Gastrocnemius medialis (tissue), 4 donors: ENCODE measurements around the gene SLC41A3. TPM values are rescaled to one million over a fixed set of nuclear protein-coding genes. Genes with fewer than 3 reads are reported as not detected.

ENCODE experiments used
- ATAC-seq, 2 donors: fragments of 150-250 bp; one replicate each; pipeline ENCODE4 v1.9.1; 2016
- DNase-seq, 2 donors: peaks; one replicate each; pipeline ENCODE4 v3.0.0-alpha.2; 2019
- H3K27ac ChIP-seq, 4 donors: fragments of 200-600 bp; sonication (generic); 1 replicate in 1 of 4; 2 replicates in 3 of 4; pipeline ENCODE4 v1.5.1; 2016 to 2018; ENCODE audit warnings: mild to moderate bottlenecking in 2 of 4, moderate library complexity in 1 of 4
- H3K27me3 ChIP-seq, 3 donors: fragments of 200-600 bp; sonication (generic) in 2 of 3; 1 replicate in 1 of 3; 2 replicates in 2 of 3; pipeline versions ENCODE4 v1.5.1 to v1.6.0; 2016 to 2019; ENCODE audit warnings: mild to moderate bottlenecking in 1 of 3, moderate library complexity in 1 of 3
- H3K36me3 ChIP-seq, 2 donors: fragments of 200-600 bp; sonication (generic) in 1 of 2; one replicate each; pipeline ENCODE4 v1.5.1; 2017 to 2018
- H3K4me1 ChIP-seq, 2 donors: fragments of 200-600 bp; sonication (generic) in 1 of 2; one replicate each; pipeline ENCODE4 v1.5.1; 2016 to 2017; ENCODE audit warnings: mild to moderate bottlenecking in 2 of 2
- H3K4me3 ChIP-seq, 4 donors: fragments of 200-600 bp; sonication (generic) in 3 of 4; 1 replicate in 1 of 4; 2 replicates in 3 of 4; pipeline ENCODE4 v1.5.1; 2016 to 2019; ENCODE audit warnings: mild to moderate bottlenecking in 2 of 4
- H3K9me3 ChIP-seq, 3 donors: fragments of 200-600 bp; sonication (generic) in 2 of 3; 1 replicate in 1 of 3; 2 replicates in 2 of 3; pipeline ENCODE4 v1.5.1; 2016 to 2019
- CTCF ChIP-seq, 5 experiments: fragments of 450-650 bp in 3 of 5; fragments of 200-600 bp in 2 of 5; sonication (generic) in 2 of 5; IDR thresholded peaks in 4 of 5; conservative IDR thresholded peaks in 1 of 5; 1 replicate in 4 of 5; 2 replicates in 1 of 5; pipeline ENCODE4 v1.5.1; 2016 to 2019; ENCODE audit warnings: antibody characterized with exemption in 5 of 5, mild to moderate bottlenecking in 3 of 5, moderate library complexity in 3 of 5
- POLR2A ChIP-seq, 2 donors: fragments of 450-650 bp; IDR thresholded peaks; one replicate each; pipeline ENCODE4 v1.6.1; 2017; ENCODE audit warnings: antibody characterized with exemption in 2 of 2, mild to moderate bottlenecking in 2 of 2, moderate library complexity in 2 of 2
- in situ Hi-C, 4 donors: fragments of 200-750 bp; cut with MboI; loops; one replicate each; pipeline versions ENCODE4 v1.15.0 to v1.8.0; 2017; ENCODE audit warnings: low sequenced_read_pairs in 4 of 4
- intact Hi-C: fragments of 100-400 bp; cut with DNase I; formaldehyde crosslinking; loops from one replicate; pipeline ENCODE4 v1.15.1; 2023; ENCODE audit warnings: low total_unique reads
- total RNA-seq, 4 donors: library from RNA; depleted of rRNA; stranded (reverse); fragments of >200 nt; gene quantifications; one replicate each; pipeline versions ENCODE4 v1.1.0 to v1.2.3, GENCODE V29; 2016

Gene SLC41A3
- total RNA-seq, 4 donors from 2014 or later: 43.1 to 76.2 (median 56.7) TPM

GRCh38 chr3:126017362-126017761 lies 66.6 kb downstream of the SLC41A3 start:
- H3K27me3 ChIP-seq: no peaks in the 10 kb centered on the region
- DNase-seq (peak in 1 of 2 donors; percentile 51), ATAC-seq (peak in 1 of 2 donors; percentile 76)
- no peak overlapping the region for H3K4me3 ChIP-seq
- intact Hi-C loops (no loop called here), in situ Hi-C loops (no loop called here)
- peaks cover 0 to 42% of the 10 kb centered on the region in 2 donors for H3K36me3 ChIP-seq
- H3K4me1 ChIP-seq: no peaks in the 10 kb centered on the region
- no peak overlapping the region for H3K27ac ChIP-seq
- TF ChIP-seq POLR2A (IDR thresholded peaks at IDR 0.05) (no peak), CTCF (IDR thresholded peaks at IDR 0.05 in 4 of 5, conservative IDR thresholded peaks at IDR 0.05 in 1 of 5) (no peak)
- no peaks in the 10 kb centered on the region for H3K9me3 ChIP-seq

- Histone ChIP-seq H3K27me3 (no peaks in the 10 kb centered on the region), H3K27ac (no peak overlapping the region), H3K4me1 (no peaks in the 10 kb centered on the region), H3K4me3 (no peak overlapping the region), H3K9me3 (no peaks in the 10 kb centered on the region), H3K36me3 (peaks cover 0 to 45% of the 10 kb centered on the region in 2 donors)
- intact Hi-C loops (no loop called here), in situ Hi-C loops (no loop called here)
- no peak for DNase-seq
- no peak for ATAC-seq
- TF ChIP-seq POLR2A (IDR thresholded peaks at IDR 0.05) (no peak), CTCF (IDR thresholded peaks at IDR 0.05 in 4 of 5, conservative IDR thresholded peaks at IDR 0.05 in 1 of 5) (no peak)
These were observed 67.3 kb downstream of the SLC41A3 start for GRCh38 chr3:126016616-126017015.

- Histone ChIP-seq H3K9me3 (no peaks in the 10 kb centered on the region), H3K27me3 (no peaks in the 10 kb centered on the region), H3K36me3 (peaks cover 0 to 54% of the 10 kb centered on the region in 2 donors), H3K27ac (no peak overlapping the region), H3K4me1 (no peaks in the 10 kb centered on the region), H3K4me3 (no peak overlapping the region)
- in situ Hi-C loops (no loop called here), intact Hi-C loops (no loop called here)
- TF ChIP-seq CTCF (IDR thresholded peaks at IDR 0.05 in 4 of 5, conservative IDR thresholded peaks at IDR 0.05 in 1 of 5) (no peak), POLR2A (IDR thresholded peaks at IDR 0.05) (no peak)
- DNase-seq: no peak
- no peak for ATAC-seq
These were observed 68.8 kb downstream of the SLC41A3 start for GRCh38 chr3:126015075-126015474.

GRCh38 chr3:126014252-126014651 lies 69.7 kb downstream of the SLC41A3 start:
- intact Hi-C loops (no loop called here), in situ Hi-C loops (no loop called here)
- H3K27me3 ChIP-seq: no peaks in the 10 kb centered on the region
- no peak overlapping the region for H3K4me3 ChIP-seq
- no peaks in the 10 kb centered on the region for H3K9me3 ChIP-seq
- no peaks in the 10 kb centered on the region for H3K4me1 ChIP-seq
- no peak overlapping the region for H3K27ac ChIP-seq
- H3K36me3 ChIP-seq: peaks cover 0 to 61% of the 10 kb centered on the region in 2 donors
- ATAC-seq: no peak
- no peak for DNase-seq
- no peak for TF ChIP-seq POLR2A (IDR thresholded peaks at IDR 0.05)

GRCh38 chr3:126013751-126014156 lies 70.2 kb downstream of the SLC41A3 start:
- ATAC-seq (no peak), DNase-seq (no peak)
- in situ Hi-C loops (no loop called here), intact Hi-C loops (no loop called here)
- H3K9me3 ChIP-seq: no peaks in the 10 kb centered on the region
- no peak overlapping the region for H3K27ac ChIP-seq
- no peaks in the 10 kb centered on the region for H3K27me3 ChIP-seq
- TF ChIP-seq CTCF (IDR thresholded peaks at IDR 0.05 in 4 of 5, conservative IDR thresholded peaks at IDR 0.05 in 1 of 5): no peak
- no peak for TF ChIP-seq POLR2A (IDR thresholded peaks at IDR 0.05)
- H3K36me3 ChIP-seq: peaks cover 0 to 66% of the 10 kb centered on the region in 2 donors
- H3K4me1 ChIP-seq: no peaks in the 10 kb centered on the region
- H3K4me3 ChIP-seq: no peak overlapping the region
